GM18526 (cell line): ENCODE measurements around the gene PCK1.

ENCODE experiments used
- POLR2A ChIP-seq: IDR thresholded peaks from 3 replicates; pipeline ENCODE4 v1.6.1; 2011; ENCODE audit not compliant: insufficient read length; ENCODE audit errors: extremely low read depth

The PCK1 gene

DNA sequence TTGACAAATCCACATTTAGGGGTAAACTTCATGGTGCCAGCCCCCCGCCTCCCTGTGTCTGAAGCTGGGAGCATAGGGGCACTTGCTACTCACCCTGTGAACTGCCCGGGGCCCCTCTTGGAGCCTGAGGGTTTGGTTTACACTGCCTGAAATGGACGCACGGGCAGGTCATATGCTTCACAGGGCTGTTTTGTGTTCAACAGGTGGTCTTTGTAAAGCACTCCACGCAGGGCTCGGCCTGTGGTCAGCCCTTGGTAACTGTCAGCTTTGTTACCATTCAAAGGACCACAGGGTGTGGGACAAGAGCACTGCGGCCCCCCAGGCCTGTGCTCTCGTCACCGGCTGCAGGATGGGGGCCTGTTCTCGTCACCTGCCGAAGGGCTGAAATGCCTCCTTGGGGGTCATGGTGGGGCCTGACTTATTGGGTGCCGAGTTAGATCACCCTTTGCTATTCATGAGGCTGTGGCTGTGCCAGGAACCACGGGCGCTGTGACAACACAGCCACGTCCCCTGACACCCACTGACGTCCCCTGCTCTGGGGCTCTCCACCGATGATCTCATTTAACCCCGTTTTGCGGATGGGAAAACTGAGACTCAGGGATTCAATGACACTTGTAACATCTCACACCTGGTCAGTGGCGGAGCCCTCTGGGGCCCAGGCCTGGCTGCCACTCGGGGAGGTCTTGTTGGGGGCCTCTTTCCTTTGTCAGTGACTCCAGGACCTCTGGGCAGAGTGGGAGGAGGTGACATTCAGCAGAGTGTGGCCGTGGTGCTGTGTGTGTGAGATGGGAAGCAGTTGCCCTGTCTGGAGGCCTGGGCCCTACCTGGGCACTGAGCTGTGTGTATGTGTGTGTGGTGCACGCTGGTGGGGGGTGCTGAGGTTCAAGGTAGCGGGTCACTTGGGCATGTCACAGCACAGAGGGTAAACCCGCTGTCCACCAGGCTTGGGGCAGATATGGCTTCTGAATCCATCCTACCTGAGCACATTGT, 34.4 kb downstream of the PCK1 start:
- TF ChIP-seq POLR2A = no peak

DNA sequence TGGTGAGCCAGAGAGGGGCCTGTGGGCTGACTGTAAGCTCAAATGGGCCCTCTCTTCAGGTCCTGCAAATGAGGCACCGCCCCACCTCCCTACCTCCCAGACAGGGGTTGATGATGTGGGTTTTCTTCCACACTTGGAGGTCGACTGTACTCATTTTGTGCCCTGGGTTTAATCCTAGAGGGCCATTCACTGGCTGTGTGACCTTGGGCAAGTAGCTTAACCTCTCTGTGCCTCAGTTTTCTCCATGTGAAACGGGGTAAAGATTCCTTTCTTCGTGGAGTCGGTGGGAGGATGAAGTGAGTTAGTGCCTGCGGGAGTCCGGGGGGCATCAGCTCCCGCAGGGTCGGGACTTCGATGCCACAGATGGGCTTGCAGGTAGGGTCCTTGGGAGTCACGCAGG, 35.4 kb downstream of the PCK1 start:
- TF ChIP-seq POLR2A = no peak

DNA sequence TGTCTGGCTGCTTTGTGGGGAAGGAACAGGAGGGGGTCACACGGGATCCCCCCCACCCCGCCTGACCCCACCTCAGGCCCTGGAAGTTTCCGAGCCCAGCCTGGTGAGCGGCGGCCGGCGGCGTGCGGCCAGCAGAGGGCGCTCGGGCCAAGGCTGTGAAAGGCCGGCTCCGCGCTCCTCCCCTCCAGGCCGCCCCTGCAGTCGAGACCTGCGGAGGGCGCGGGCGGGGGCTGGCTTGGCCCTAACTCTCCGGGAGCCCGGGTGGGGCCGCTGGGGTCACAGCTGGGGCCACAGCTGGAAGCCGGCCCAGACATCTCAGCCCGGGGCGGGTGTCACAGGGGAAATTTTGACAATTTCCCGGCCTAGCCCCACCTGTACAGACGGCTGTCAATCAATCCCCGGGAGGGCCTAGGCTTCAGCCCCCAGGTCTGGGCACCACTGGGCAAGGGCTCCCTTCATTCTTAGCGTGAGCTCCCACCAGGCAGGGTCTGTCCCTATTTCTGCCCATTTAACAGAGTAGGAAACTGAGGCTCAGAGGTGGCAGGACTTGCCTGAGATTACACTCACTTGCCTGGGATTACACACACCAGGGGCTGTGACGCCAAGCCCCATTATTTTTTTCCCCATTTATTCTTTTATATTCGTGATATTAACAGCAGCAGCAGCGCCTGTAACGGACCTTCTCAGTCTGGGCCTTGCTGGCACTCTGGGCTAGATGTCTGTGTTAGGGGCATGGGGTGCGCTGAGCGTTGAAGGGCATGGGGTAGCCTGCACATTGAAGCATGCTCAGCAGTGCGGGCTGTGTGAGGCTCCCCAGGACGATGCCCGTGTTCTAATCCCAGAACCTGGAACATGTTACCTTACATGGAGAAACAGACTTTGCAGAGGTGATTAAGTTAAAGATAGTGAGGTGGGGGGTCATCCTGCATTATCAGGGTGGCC, 36.4 kb downstream of the PCK1 start:
- TF ChIP-seq POLR2A = no peak

DNA sequence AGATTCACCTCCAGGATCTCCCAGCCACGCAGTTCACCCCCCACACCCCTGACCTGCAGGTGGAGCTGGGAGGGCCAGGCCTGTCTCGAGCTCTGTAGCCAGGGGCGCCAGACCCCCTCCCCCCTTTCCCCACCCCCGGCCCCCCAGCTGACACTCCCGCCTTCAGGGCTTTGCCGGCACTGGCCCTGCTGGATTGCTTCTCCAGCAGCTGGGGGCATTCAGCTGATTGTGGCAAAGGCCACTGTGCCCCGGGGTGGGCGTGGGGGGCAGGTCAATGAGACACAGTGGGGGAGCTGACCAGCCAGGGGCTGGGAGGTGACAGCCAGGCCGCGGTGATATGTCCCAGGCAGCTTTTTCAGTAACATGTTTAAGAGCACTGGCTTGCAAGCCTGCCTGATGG, 37.1 kb downstream of the PCK1 start:
- TF ChIP-seq POLR2A = no peak

DNA sequence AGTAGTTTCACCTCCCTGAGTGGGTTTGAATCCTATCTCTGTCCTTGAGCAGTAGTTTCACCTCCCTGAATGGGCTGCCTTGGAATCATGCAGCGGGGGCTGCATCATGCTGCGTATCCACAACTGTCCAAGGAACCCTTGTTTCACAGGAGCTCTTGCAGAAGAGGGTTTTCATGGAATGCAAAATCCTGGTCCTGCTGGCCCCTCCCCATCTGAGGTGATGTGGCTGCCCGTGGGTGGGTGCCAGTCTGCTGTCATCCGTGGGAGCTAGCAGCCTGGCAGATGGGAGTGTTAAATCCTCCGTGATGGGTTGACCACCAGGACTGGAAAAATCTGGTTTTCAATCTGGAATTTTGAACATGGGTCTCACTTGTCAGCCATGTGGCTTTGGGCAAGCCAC, 37.6 kb downstream of the PCK1 start:
- no peak for TF ChIP-seq POLR2A

DNA sequence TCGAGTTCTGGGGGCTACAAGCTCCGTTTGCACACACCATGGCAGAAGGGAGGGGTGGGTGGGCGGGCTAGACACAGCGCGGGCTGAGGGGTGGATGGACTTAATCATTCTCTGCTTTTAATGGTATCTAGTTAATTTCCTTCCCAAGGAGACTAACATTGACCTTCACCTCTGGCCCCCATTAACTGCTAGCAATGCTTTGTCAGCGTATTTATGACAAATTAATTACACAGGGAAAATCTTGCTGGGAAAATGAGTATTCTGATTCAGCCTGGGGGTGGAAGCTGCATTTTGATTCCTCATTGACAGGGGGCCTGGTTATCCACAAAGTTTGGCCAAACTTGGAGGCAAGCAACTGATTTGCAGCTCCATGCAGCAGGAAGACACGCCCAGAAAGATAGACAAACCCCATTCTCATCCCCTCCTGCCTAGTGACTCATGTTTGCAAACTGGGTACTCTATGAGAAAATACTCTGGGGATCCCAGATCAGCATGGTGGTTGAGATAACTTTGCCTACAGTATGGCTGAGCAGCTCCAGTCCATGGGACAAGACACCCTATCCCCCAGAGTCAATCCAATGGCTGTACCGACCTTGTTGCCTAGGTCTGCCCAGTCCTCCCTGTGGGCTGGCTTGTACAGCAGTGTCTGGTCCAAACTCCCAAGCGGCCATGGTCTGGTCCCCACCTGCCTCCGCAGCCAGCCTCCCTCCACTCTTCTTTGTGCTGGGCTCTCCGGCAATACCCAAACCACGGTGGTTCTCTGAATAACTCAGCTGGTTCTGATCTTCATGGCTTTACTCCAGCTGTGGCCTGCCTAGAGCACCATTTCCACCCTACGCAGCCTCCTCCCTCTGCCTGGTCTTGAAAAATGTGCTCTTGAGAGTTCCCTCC, 39.7 kb downstream of the PCK1 start:
- TF ChIP-seq POLR2A = no peak

DNA sequence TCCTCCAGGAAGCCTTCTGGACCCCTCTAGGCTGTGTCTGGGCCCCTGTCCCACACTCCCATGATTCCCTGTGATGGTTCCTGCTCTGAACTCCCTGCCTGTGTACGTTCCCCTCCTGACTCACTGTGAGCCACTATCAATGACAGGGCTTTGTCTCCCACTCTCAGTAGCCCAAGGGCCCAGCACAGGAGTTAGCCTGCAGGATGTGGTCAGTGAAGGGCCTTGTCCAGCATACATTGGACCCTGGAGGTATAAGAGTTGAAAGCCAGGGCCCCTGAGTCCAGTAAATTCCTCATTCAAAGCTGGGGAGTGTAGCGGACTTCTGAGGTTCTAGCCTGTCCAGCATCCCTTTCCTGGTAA, 40.3 kb downstream of the PCK1 start:
- TF ChIP-seq POLR2A = no peak

DNA sequence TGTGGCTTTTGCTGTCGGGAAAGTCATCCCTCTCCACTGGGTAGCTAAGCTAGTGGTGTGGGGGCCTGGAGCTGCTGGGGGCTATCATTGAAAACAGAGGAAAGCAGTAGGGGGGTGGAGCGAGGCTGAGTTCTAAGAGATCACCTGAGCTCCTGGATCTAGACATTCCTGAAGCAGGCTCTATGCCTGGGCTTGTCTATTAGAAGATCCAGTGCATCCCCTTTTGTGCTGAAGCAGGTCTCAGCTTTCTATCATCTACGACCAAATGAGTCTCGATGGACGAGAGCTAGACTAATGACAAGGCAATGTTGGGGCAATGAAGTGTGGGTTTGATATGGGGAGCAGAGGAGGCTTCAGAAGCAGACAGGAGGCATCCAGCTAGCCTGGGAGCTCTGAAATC, 40.8 kb downstream of the PCK1 start:
- no peak for TF ChIP-seq POLR2A

DNA sequence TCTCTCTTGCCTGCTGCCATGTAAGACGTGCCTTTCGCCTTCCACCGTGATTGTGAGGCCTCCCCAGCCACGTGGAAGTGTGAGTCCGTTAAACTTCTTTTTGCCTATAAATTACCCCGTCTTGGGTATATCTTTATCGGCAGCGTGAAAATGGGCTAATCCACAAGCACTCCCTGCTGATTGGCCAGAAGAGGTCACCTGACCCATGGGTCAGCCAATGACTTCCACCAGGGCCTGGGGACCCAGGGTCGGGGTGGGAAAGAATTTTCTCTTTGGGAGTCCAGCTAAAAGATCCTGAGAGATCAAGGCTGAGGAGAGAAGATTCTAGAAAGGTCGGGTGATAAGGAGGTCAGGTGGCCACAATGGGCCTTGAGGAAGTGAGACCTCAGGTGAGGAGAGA, 42.2 kb downstream of the PCK1 start:
- no peak for TF ChIP-seq POLR2A

DNA sequence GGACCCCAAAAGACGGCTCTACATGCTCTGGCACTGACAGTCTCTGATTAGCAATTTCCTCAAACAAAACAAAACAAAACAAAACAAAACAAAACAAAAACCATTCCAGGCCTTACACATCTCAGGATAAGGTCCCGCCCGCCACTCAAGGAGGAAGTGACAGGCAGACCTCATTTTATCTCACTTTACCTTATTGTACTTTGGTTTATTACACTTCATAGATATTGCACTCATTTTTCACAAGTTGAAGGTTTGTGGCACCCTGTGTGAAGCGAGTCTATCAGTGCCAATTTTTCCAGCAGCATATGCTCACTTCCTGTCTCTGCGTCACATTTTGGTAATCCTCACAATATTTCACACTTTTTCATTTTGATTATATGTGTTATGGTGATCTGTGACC, 44.1 kb downstream of the PCK1 start:
- TF ChIP-seq POLR2A = no peak

DNA sequence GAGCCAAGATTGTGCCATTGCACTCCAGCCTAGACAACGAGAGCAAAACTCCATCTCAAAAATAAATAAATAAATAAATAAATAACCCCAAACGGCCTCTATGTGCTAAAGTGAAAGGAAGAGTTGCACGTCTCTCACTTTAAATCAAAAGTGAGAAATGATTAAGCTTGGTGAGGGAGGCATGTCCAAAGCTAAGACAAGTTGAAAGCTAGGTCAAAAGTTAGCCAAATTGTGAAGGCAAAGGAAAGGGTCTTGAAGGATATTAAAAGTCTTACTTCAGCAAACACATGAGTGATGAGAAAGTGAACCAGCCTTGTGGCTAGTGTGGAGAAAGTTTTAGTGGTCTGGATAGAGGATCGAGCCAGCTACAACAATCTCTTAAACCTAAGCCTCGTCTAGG, 45.0 kb downstream of the PCK1 start:
- no peak for TF ChIP-seq POLR2A

DNA sequence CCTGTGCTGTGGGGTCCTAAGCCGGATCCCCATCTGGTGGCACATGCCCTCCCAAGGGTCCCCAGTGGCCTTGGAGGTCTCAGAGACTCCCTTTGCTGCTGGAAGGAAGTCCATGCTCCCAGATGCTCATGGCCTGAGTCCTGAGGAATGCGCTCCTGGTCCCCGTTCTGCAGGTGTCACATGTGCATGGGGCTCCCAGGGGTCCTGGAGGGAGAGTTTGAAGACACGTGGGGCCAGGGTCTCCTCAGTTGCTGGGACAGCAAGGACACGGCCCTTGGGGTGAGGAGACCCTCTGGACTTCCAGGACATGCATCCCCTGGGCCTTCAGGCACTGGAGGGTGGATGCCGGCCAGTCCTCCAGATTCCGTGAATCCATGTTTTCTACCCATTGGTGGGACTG, 47.6 kb downstream of the PCK1 start:
- no peak for TF ChIP-seq POLR2A

DNA sequence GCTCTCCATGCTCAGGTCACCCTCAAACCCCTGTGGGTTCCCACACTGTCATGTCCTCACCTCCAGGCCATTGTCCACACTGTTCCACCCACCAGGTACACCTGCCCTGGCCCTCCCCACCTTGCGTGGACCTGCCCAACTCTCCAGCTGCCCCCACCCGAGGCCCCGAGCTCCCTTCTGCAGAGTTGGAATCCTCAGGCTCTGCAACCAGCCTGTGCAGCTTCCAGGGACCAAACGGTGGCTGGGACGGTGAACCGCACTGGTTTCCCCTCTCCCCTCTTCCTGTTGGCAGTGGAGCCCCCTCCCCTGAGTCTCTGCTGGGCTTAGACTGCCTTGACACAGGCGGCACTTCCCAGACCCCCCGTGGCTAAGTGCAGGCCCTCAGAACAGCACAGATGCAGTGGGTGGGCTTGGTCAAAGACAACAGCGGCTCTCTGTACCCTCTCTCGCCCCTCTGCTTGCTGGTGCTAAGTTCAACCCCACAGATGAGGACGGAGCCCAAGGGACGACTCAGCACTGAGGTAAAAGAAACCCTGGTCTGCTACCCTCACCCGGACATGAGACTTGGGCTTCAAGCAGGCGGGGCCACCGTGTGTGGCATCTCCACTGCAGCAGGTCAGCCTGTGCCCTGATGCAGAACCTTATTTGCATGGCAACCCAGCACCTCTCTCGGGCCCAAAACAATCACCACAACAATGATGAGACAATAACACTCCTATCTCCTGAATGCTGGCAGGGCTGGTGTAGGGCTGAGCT, 48.4 kb downstream of the PCK1 start:
- no peak for TF ChIP-seq POLR2A

DNA sequence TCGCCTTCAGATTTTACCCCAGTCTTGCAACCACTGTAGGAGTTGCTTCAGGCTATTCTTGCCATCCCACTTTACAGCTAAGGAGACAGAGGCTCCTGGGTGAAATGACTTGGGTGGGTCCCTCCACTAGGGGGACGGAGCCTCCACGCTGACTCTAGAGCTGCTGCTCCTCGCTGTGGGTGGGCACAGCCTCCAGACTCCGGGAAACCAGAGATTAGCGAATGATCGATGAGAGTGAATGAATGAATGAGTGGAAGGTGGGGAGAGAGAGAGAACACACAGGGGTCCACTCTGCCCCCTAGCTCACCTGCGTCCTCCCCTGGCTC, 48.9 kb downstream of the PCK1 start:
- TF ChIP-seq POLR2A = no peak
